Umbilical cord (tissue), 2 donors: ENCODE measurements around the gene CCL4L2. TPM values are rescaled to one million over a fixed set of nuclear protein-coding genes. Genes with fewer than 3 reads are reported as not detected.
"Not testable (repeated sequence)": the region's sequence is repeated elsewhere in the genome, so short reads cannot be mapped to it uniquely, and the experiment has no call there.

Source experiments
- DNase-seq: peaks from one replicate; pipeline ENCODE4 v3.0.0-alpha.2; 2015; ENCODE audit warnings: low spot score
- total RNA-seq: library from RNA; depleted of rRNA; stranded (reverse); fragments of >200 nt; gene quantifications from one replicate; pipeline ENCODE4 v1.2.3, GENCODE V29; 2014; ENCODE audit warnings: low replicate concordance; ENCODE audit not compliant: insufficient read depth

Gene CCL4L2
- total RNA-seq, 1 donor from 2014 or later = 59.9 TPM

- DNase-seq = not testable (repeated sequence)
Observed at GRCh38 chr17:36220737-36221580, 10.1 kb downstream of the CCL4L2 start.

- DNase-seq = not testable (repeated sequence)
Observed at GRCh38 chr17:36221581-36222100, 10.8 kb downstream of the CCL4L2 start.

DNA sequence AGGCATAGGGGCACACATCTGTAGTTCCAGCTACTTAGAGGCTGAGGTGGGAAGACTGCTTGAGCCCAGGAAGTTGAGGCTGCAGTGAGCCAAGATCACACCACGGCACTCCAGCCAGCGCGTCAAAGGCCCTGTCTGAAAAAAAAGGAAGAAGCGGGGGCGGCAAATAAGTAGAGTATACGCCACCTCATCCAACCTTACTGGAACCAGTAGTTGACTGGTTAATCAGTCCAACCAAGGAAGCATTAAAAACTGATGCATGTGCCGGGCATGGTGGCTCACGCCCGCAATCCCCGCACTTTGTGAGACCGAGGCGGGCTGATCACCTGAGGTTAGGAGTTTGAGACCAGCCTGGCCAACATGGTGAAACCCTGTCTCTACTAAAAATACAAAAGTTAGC, 12.1 kb downstream of the CCL4L2 start:
- DNase-seq = not testable (repeated sequence)

- not testable (repeated sequence) for DNase-seq
Observed at GRCh38 chr17:36229644-36230043, 18.8 kb downstream of the CCL4L2 start.

GRCh38 chr17:36242046-36242445, 31.2 kb downstream of the CCL4L2 start:
- DNase-seq = not testable (repeated sequence)

Other genes starting within 250 kb of the CCL4L2 start
- gene CCL16, start 229.6 kb upstream of the CCL4L2 start, total RNA-seq = not detected
- gene CCL14, start 224.3 kb upstream of the CCL4L2 start, total RNA-seq = 4.1 TPM
- gene CCL15, start 209.5 kb upstream of the CCL4L2 start, total RNA-seq = not detected
- not detected for gene CCL23, start 193.1 kb upstream of the CCL4L2 start, total RNA-seq
- not detected for gene CCL18, start 146.8 kb upstream of the CCL4L2 start, total RNA-seq
- gene CCL3, start 120.9 kb upstream of the CCL4L2 start, total RNA-seq = 52.0 TPM
- gene CCL4, start 107.2 kb upstream of the CCL4L2 start, total RNA-seq = 22.1 TPM
- 2.9 TPM for gene TBC1D3B, start 34.4 kb upstream of the CCL4L2 start, total RNA-seq
- 37.8 TPM for gene CCL3L1, start 14.3 kb upstream of the CCL4L2 start, total RNA-seq
- 5.8 TPM for gene TBC1D3I, start 53.5 kb downstream of the CCL4L2 start, total RNA-seq
- 1.4 TPM for gene TBC1D3G, start 112.8 kb downstream of the CCL4L2 start, total RNA-seq
- gene TBC1D3H, start 177.4 kb downstream of the CCL4L2 start, total RNA-seq = 1.4 TPM